ENCODE measurements around the gene ATP8A2. TPM values are rescaled to one million over a fixed set of nuclear protein-coding genes. Genes with fewer than 3 reads are reported as not detected.

The ATP8A2 gene
- total and polyA plus RNA-seq, 11 donors: 0.01 to 0.29 (median 0.05) TPM; not detected in 2

- ATAC-seq: no peak
- Histone ChIP-seq H3K9me3 (no peaks in the 10 kb centered on the region), H3K4me3 (no peak overlapping the region), H3K27ac (no peak overlapping the region), H3K27me3 (peaks cover 0 to 9% (median 0%) of the 10 kb centered on the region in 9 donors), H3K4me1 (no peaks in the 10 kb centered on the region), H3K36me3 (no peaks in the 10 kb centered on the region)
- TF ChIP-seq POLR2A (IDR thresholded peaks at IDR 0.05): no peak
- TF ChIP-seq CTCF (IDR thresholded peaks at IDR 0.05): no peak
- intact Hi-C loops (cut with DNase I): no loop called here
- no peak for DNase-seq
- 60 to 66% (median 64%) methylated on average over 4 of the region's 4 CpGs for WGBS, 4 donors
These were observed 396.6 kb downstream of the ATP8A2 start for GRCh38 chr13:25768376-25768775.

- intact Hi-C loops (cut with DNase I): no loop called here
- ATAC-seq: no peak
- WGBS, 4 donors: 50 to 65% (median 61%) methylated on average over 13 of the region's 13 CpGs
- Histone ChIP-seq H3K36me3 (no peaks in the 10 kb centered on the region), H3K4me3 (no peak overlapping the region), H3K4me1 (no peaks in the 10 kb centered on the region), H3K27ac (no peak overlapping the region), H3K9me3 (no peaks in the 10 kb centered on the region), H3K27me3 (peaks cover 0 to 9% (median 0%) of the 10 kb centered on the region in 9 donors)
- TF ChIP-seq CTCF (IDR thresholded peaks at IDR 0.05): no peak
- no peak for TF ChIP-seq POLR2A (IDR thresholded peaks at IDR 0.05)
- DNase-seq: no peak
These were observed 397.1 kb downstream of the ATP8A2 start for GRCh38 chr13:25768838-25769237.

GRCh38 chr13:25770601-25771000 lies 398.8 kb downstream of the ATP8A2 start:
- H3K36me3 ChIP-seq: no peaks in the 10 kb centered on the region
- no peaks in the 10 kb centered on the region for H3K9me3 ChIP-seq
- H3K4me3 ChIP-seq: no peak overlapping the region
- DNase-seq (no peak), ATAC-seq (no peak)
- 88 to 92% (median 91%) methylated on average over 6 to 7 of the region's 7 CpGs for WGBS, 4 donors
- H3K4me1 ChIP-seq: no peaks in the 10 kb centered on the region
- H3K27me3 ChIP-seq: peaks cover 0 to 9% (median 0%) of the 10 kb centered on the region in 9 donors
- no peak overlapping the region for H3K27ac ChIP-seq
- intact Hi-C loops (cut with DNase I): no loop called here
- TF ChIP-seq CTCF (IDR thresholded peaks at IDR 0.05) (no peak), POLR2A (IDR thresholded peaks at IDR 0.05) (no peak)

GRCh38 chr13:25771202-25771601 lies 399.4 kb downstream of the ATP8A2 start:
- Histone ChIP-seq H3K4me1 (no peaks in the 10 kb centered on the region), H3K4me3 (no peak overlapping the region), H3K36me3 (no peaks in the 10 kb centered on the region), H3K27ac (no peak overlapping the region), H3K9me3 (no peaks in the 10 kb centered on the region), H3K27me3 (peaks cover 0 to 9% (median 0%) of the 10 kb centered on the region in 9 donors)
- DNase-seq (no peak), ATAC-seq (no peak)
- TF ChIP-seq POLR2A (IDR thresholded peaks at IDR 0.05): no peak
- no peak for TF ChIP-seq CTCF (IDR thresholded peaks at IDR 0.05)
- 72 to 84% (median 78%) methylated on average over 5 of the region's 5 CpGs for WGBS, 4 donors
- intact Hi-C loops (cut with DNase I): no loop called here

All from heart left ventricle (tissue), 16 donors.